HCT116 (cell line): ENCODE data around the gene FIZ1. TPM values are rescaled to one million over a fixed set of nuclear protein-coding genes. Genes with fewer than 3 reads are reported as not detected.

Source experiments
- ATAC-seq: fragments of 200-7000 bp; cut with Tn5 transposase; 2 replicates; pipeline ENCODE4 v1.9.1; 2020; ENCODE audit warnings: mild to moderate bottlenecking, moderate library complexity
- BruUV-seq: library from RNA; stranded (reverse); fragments of 400-500 nt; replicated peaks from 2 replicates; lab custom pipeline; 2021; lab: Mats Ljungman, UMichigan
- CTCF ChIA-PET: fragments of 300-600 bp; sonication (Branson Sonifier 250); formaldehyde crosslinking; loops from one replicate; lab custom pipeline; 2021; ENCODE audit warnings: antibody characterized with exemption; lab: Charles Lee
- POLR2A ChIA-PET: fragments of 300-600, 350-600 bp; sonication (Branson Sonifier 250); formaldehyde crosslinking; loops from one replicate; lab custom pipeline; 2021; ENCODE audit warnings: antibody characterized with exemption; lab: Charles Lee
- RAD21 ChIA-PET, 2 experiments: fragments of 300-600 bp; sonication (Branson Sonifier 250); formaldehyde crosslinking; loops; one replicate each; lab custom pipeline; 2023; ENCODE audit warnings: low total read pairs in 2 of 2; ENCODE audit not compliant: uncharacterized antibody in 2 of 2, unreplicated experiment in 2 of 2, low non-redundant PET in 1 of 2; lab: Charles Lee
- DNase-seq: peaks from one replicate; pipeline ENCODE4 v3.0.0-alpha.2; 2010; ENCODE audit warnings: low read depth, low spot score
- H2AFZ ChIP-seq: fragments of 200-600 bp; shearing (Covaris generic), sonication (generic); 2 replicates; pipeline ENCODE4 v1.6.1; 2017; ENCODE audit warnings: low read depth, mixed run types, mixed read lengths, antibody characterized with exemption, low read length; ENCODE audit not compliant: poor library complexity, severe bottlenecking
- H3K27ac ChIP-seq: 2 replicates; pipeline ENCODE4 v1.5.1; 2012; ENCODE audit warnings: low read depth, low read length
- H3K27me3 ChIP-seq: fragments of 200-600 bp; sonication (generic); 2 replicates; pipeline ENCODE4 v1.6.1; 2016; ENCODE audit warnings: mixed run types, low read length, mixed read lengths; ENCODE audit not compliant: insufficient read depth
- H3K36me3 ChIP-seq, 2 experiments: fragments of 200-500 bp in 1 of 2; fragments of 200-600 bp in 1 of 2; sonication (Bioruptor generic) in 1 of 2; sonication (generic) in 1 of 2; 2 replicates each; pipeline versions ENCODE4 v1.5.1 to v1.6.1; 2014 to 2016; ENCODE audit warnings: low read length in 2 of 2, inconsistent platforms in 1 of 2, mixed read lengths in 1 of 2, mixed run types in 1 of 2; ENCODE audit not compliant: insufficient read depth in 2 of 2, control insufficient read depth in 1 of 2
- H3K4me1 ChIP-seq, 2 experiments: fragments of 200-600 bp in 1 of 2; sonication (generic) in 1 of 2; 2 replicates each; pipeline versions ENCODE4 v1.5.1 to v1.6.1; 2012 to 2017; ENCODE audit warnings: low read length in 2 of 2, inconsistent platforms in 1 of 2, mild to moderate bottlenecking in 1 of 2, mixed read lengths in 1 of 2, mixed run types in 1 of 2, moderate library complexity in 1 of 2; ENCODE audit not compliant: insufficient read depth in 2 of 2, control insufficient read depth in 1 of 2
- H3K4me2 ChIP-seq: fragments of 200-600 bp; sonication (generic); 2 replicates; pipeline ENCODE4 v1.6.1; 2017; ENCODE audit warnings: mixed run types, low read length, mixed read lengths
- H3K4me3 ChIP-seq, 2 experiments: fragments of 200-600 bp in 1 of 2; sonication (generic) in 1 of 2; replicated peaks in 1 of 2; 2 replicates each; pipeline ENCODE4 v1.5.1; 2011 to 2016; ENCODE audit warnings: low read length in 2 of 2, control low read depth in 1 of 2, low read depth in 1 of 2, mild to moderate bottlenecking in 1 of 2, mixed read lengths in 1 of 2, mixed run types in 1 of 2
- H3K79me2 ChIP-seq: fragments of 200-600 bp; sonication (generic); 2 replicates; pipeline ENCODE4 v1.6.1; 2017; ENCODE audit warnings: mild to moderate bottlenecking, mixed run types, low read length, moderate library complexity, mixed read lengths; ENCODE audit not compliant: insufficient read depth
- H3K9ac ChIP-seq: fragments of 200-600 bp; sonication (generic); 2 replicates; pipeline ENCODE4 v1.6.1; 2016; ENCODE audit warnings: low read length, mixed read lengths
- H3K9me2 ChIP-seq: fragments of 200-600 bp; sonication (generic), shearing (Covaris generic); 2 replicates; pipeline ENCODE4 v1.6.1; 2017; ENCODE audit warnings: mixed run types, mild to moderate bottlenecking, moderate library complexity; ENCODE audit not compliant: insufficient read depth
- H3K9me3 ChIP-seq, 2 experiments: fragments of 200-500 bp in 1 of 2; fragments of 200-600 bp in 1 of 2; sonication (Bioruptor generic) in 1 of 2; sonication (generic) in 1 of 2; 2 replicates each; pipeline ENCODE4 v1.6.1; 2014 to 2017; ENCODE audit warnings: low read length in 2 of 2, mixed read lengths in 2 of 2, inconsistent platforms in 1 of 2, low read depth in 1 of 2, mild to moderate bottlenecking in 1 of 2, mixed run types in 1 of 2, moderate library complexity in 1 of 2; ENCODE audit not compliant: control insufficient read depth in 1 of 2, insufficient read depth in 1 of 2
- H4K20me1 ChIP-seq: fragments of 200-600 bp; sonication (generic), shearing (Covaris generic); 2 replicates; pipeline ENCODE4 v1.6.1; 2017; ENCODE audit warnings: mixed run types, mild to moderate bottlenecking, moderate library complexity; ENCODE audit not compliant: insufficient read depth
- CBX3 ChIP-seq: IDR thresholded peaks from 2 replicates; pipeline ENCODE4 v1.6.1; 2012; ENCODE audit warnings: low read depth
- CEBPB ChIP-seq: IDR thresholded peaks from 2 replicates; pipeline ENCODE4 v1.6.1; 2012; ENCODE audit warnings: low read depth
- EGR1 ChIP-seq: IDR thresholded peaks from 2 replicates; pipeline ENCODE4 v1.6.1; 2012; ENCODE audit warnings: low read depth
- ELF1 ChIP-seq: IDR thresholded peaks from 2 replicates; pipeline ENCODE4 v1.6.1; 2012; ENCODE audit warnings: low read depth, borderline replicate concordance
- EZH2 ChIP-seq: fragments of 200-600 bp; sonication (generic); IDR thresholded peaks from 2 replicates; pipeline ENCODE4 v1.6.1; 2017; ENCODE audit warnings: antibody characterized with exemption, mixed run types
- EZH2phosphoT487 ChIP-seq: fragments of 200-600 bp; IDR thresholded peaks from 2 replicates; pipeline ENCODE4 v1.6.1; 2018; ENCODE audit warnings: antibody characterized with exemption, borderline replicate concordance
- FOSL1 ChIP-seq: IDR thresholded peaks from 2 replicates; pipeline ENCODE4 v1.6.1; 2012; ENCODE audit warnings: low read depth
- JUND ChIP-seq: IDR thresholded peaks from 2 replicates; pipeline ENCODE4 v1.6.1; 2012
- POLR2A ChIP-seq: IDR thresholded peaks from 2 replicates; pipeline ENCODE4 v1.7.0; 2011; ENCODE audit warnings: borderline replicate concordance; ENCODE audit not compliant: insufficient read depth, insufficient read length; ENCODE audit errors: extremely low read depth
- POLR2AphosphoS5 ChIP-seq: IDR thresholded peaks from 2 replicates; pipeline ENCODE4 v1.6.1; 2011; ENCODE audit warnings: mild to moderate bottlenecking, low read depth, low read length, moderate library complexity
- SIN3A ChIP-seq: IDR thresholded peaks from 2 replicates; pipeline ENCODE4 v1.6.1; 2012; ENCODE audit warnings: low read depth
- TCF7L2 ChIP-seq: IDR thresholded peaks from 2 replicates; pipeline ENCODE4 v1.7.0; 2011; ENCODE audit warnings: borderline replicate concordance, inconsistent platforms; ENCODE audit not compliant: insufficient read depth, insufficient read length; ENCODE audit errors: extremely low read depth
- YY1 ChIP-seq: IDR thresholded peaks from 2 replicates; pipeline ENCODE4 v1.6.1; 2011; ENCODE audit warnings: low read length, low read depth, moderate library complexity, mild to moderate bottlenecking; ENCODE audit not compliant: insufficient replicate concordance; ENCODE audit errors: extremely low read depth
- ZFX ChIP-seq: fragments of 450-650 bp; IDR thresholded peaks from 2 replicates; pipeline ENCODE4 v1.6.1; 2017
- ZNF274 ChIP-seq: fragments of 200-500 bp; sonication (Bioruptor generic); IDR thresholded peaks from 2 replicates; pipeline ENCODE4 v1.6.1; 2014; ENCODE audit warnings: mild to moderate bottlenecking, low read depth, low read length, inconsistent platforms
- intact Hi-C: fragments of 100-400 bp; cut with micrococcal nuclease; formaldehyde crosslinking; loops from 2 replicates; pipeline ENCODE4 v1.10.0; 2022
- total RNA-seq: library from RNA; stranded (reverse); gene quantifications from one replicate; pipeline ENCODE4 v1.2.1, GENCODE V29; 2021; ENCODE audit not compliant: unreplicated experiment
- TF ChIP-seq, protein P1 (sequence below), 3 experiments: fragments of 200-600 bp in 1 of 3; sonication (generic) in 1 of 3; IDR thresholded peaks in 2 of 3; conservative IDR thresholded peaks in 1 of 3; 2 replicates each; pipeline ENCODE4 v1.5.1; 2012 to 2017; ENCODE audit warnings: low read depth in 2 of 3, low read length in 2 of 3, antibody characterized with exemption in 1 of 3, borderline replicate concordance in 1 of 3, control low read depth in 1 of 3, mild to moderate bottlenecking in 1 of 3, mixed read lengths in 1 of 3, mixed run types in 1 of 3, moderate library complexity in 1 of 3; ENCODE audit not compliant: insufficient read depth in 1 of 3
- TF ChIP-seq, protein P2 (sequence below): IDR thresholded peaks from 2 replicates; pipeline ENCODE4 v1.6.1; 2012

Gene FIZ1
- total RNA-seq, 1 experiment from 2014 or later: 15.3 TPM

DNA sequence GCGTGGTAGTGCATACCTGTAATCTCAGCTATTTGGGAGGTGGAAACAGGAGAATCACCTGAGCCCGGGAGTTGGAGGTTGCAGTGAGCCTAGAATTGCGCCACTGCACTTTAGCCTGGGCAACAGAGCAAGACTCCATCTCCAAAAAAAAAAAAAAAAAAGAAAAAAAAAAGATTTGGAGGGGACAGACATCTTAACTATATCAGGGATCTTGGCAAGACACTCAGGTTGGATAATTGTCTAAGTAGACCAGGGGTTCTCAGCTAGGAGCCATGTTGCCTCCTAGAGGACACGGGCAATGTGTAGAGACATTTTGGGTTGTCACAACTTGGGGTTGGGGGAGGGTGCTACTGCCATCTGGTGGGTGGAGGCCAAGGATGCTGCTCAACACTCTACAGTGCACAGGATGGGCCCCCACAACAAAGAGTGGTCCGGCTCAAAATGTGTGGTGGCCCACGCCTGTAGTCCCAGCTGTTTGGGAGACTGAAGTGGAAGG, 39.6 kb upstream of the FIZ1 start (continued):
- TF ChIP-seq, protein P1, sequence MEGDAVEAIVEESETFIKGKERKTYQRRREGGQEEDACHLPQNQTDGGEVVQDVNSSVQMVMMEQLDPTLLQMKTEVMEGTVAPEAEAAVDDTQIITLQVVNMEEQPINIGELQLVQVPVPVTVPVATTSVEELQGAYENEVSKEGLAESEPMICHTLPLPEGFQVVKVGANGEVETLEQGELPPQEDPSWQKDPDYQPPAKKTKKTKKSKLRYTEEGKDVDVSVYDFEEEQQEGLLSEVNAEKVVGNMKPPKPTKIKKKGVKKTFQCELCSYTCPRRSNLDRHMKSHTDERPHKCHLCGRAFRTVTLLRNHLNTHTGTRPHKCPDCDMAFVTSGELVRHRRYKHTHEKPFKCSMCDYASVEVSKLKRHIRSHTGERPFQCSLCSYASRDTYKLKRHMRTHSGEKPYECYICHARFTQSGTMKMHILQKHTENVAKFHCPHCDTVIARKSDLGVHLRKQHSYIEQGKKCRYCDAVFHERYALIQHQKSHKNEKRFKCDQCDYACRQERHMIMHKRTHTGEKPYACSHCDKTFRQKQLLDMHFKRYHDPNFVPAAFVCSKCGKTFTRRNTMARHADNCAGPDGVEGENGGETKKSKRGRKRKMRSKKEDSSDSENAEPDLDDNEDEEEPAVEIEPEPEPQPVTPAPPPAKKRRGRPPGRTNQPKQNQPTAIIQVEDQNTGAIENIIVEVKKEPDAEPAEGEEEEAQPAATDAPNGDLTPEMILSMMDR (IDR thresholded peaks at IDR 0.05 in 2 of 3, conservative IDR thresholded peaks at IDR 0.05 in 1 of 3; ENCODE audit: borderline replicate concordance in 1 of 3, insufficient read depth in 1 of 3, low read depth in 2 of 3, low read length in 2 of 3): peak; percentile 78 to 85 (median 81)
- TF ChIP-seq, protein P2, sequence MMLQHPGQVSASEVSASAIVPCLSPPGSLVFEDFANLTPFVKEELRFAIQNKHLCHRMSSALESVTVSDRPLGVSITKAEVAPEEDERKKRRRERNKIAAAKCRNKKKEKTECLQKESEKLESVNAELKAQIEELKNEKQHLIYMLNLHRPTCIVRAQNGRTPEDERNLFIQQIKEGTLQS: no peak
- TF ChIP-seq CBX3: no peak; the same call in 1 of the 2 replicates
- TF ChIP-seq FOSL1: no peak
- TF ChIP-seq SIN3A: no peak
- TF ChIP-seq CEBPB: no peak
- peak; percentile 45 for TF ChIP-seq POLR2AphosphoS5
- no peak for TF ChIP-seq EZH2phosphoT487
- no peak for TF ChIP-seq POLR2A
- peak; percentile 87 for TF ChIP-seq YY1
- no peak for TF ChIP-seq TCF7L2

DNA sequence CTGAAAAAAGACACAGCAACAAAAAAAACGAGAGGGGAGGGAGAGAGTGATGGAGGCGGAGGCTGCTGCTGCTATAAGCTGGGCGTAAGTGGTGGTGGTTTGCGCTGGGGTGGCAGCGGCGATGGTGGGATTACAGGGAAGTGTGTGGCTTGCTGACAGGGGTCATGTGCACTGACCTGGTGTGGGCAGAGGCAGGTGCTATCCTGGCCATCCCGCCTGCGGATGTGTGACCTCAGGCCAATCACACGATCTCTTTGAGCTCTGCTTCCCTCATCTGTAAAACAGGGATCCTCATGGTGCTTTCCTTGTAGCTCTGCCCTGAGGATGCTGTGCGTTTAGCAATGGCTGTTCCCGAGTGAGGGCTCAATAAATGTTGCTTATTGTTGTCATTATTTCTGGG, 38.2 kb upstream of the FIZ1 start:
- Histone ChIP-seq H3K27ac (no peak overlapping the region), H3K9ac (no peak overlapping the region), H3K4me2 (no peak overlapping the region), H3K36me3 (0 out of 4 replicates have a peak, but pooled peaks cover 0 to 3% of the 10 kb centered on the region in 2 experiments), H4K20me1 (no peaks in the 10 kb centered on the region), H2AFZ (no peak overlapping the region), H3K4me3 (no peak overlapping the region), H3K79me2 (peaks cover 60% of the 10 kb centered on the region), H3K9me3 (no peaks in the 10 kb centered on the region), H3K4me1 (peaks cover 26 to 55% of the 10 kb centered on the region in 2 experiments), H3K27me3 (no peaks in the 10 kb centered on the region), H3K9me2 (no peaks in the 10 kb centered on the region)
- intact Hi-C loops: loop anchor here (10.0 kb wide), 2 partner anchors 493 to 983 kb away; partner anchors contain the start of gene TNNT1
- ChIA-PET CTCF (interaction anchor here (1.9 kb wide), 1 partner anchor 17 kb away, joined by 7 read pairs; the partner anchor contains the start of gene U2AF2), RAD21 (no interaction called here), POLR2A (no interaction called here)
- no TSS peak for BruUV-seq
- ATAC-seq: no peak
- no peak for DNase-seq
- TF ChIP-seq EZH2phosphoT487: no peak
- TF ChIP-seq, protein P1 (IDR thresholded peaks at IDR 0.05 in 2 of 3, conservative IDR thresholded peaks at IDR 0.05 in 1 of 3; ENCODE audit: borderline replicate concordance in 1 of 3, insufficient read depth in 1 of 3, low read depth in 2 of 3, low read length in 2 of 3): no peak
- TF ChIP-seq TCF7L2: no peak
- TF ChIP-seq ZFX: no peak
- TF ChIP-seq ZNF274: no peak
- no peak for TF ChIP-seq JUND
- TF ChIP-seq ELF1: no peak
- TF ChIP-seq CBX3: no peak
- no peak for TF ChIP-seq EGR1
- TF ChIP-seq, protein P2: no peak
- TF ChIP-seq EZH2: no peak
